Adrenal gland (tissue), 12 donors: ENCODE data around the gene PRPF18. TPM values are rescaled to one million over a fixed set of nuclear protein-coding genes. Genes with fewer than 3 reads are reported as not detected.

Experiments
- DNase-seq, 7 donors: peaks; one replicate each; pipeline ENCODE4 v3.0.0-alpha.2; 2019 to 2020
- H3K27ac ChIP-seq, 5 donors: fragments of 200-600 bp; sonication (generic) in 4 of 5; 1 replicate in 3 of 5; 2 replicates in 2 of 5; pipeline versions ENCODE4 v1.5.1 to v1.8.0; 2016 to 2020; ENCODE audit warnings: mild to moderate bottlenecking in 1 of 5
- H3K27me3 ChIP-seq: fragments of 200-600 bp; 2 replicates; pipeline ENCODE4 v1.8.0; 2021
- H3K36me3 ChIP-seq, 2 donors: fragments of 200-600 bp; replicated peaks in 1 of 2; 1 replicate in 1 of 2; 2 replicates in 1 of 2; pipeline versions ENCODE4 v1.5.1 to v1.8.0; 2018 to 2022
- H3K4me1 ChIP-seq, 2 donors: fragments of 200-600 bp; replicated peaks in 1 of 2; 1 replicate in 1 of 2; 2 replicates in 1 of 2; pipeline versions ENCODE4 v1.5.1 to v1.8.0; 2018 to 2021
- H3K4me3 ChIP-seq, 4 donors: fragments of 200-600 bp; sonication (generic) in 3 of 4; one replicate each; pipeline ENCODE4 v1.5.1; 2016 to 2018
- H3K9me3 ChIP-seq, 3 donors: fragments of 200-600 bp; sonication (generic) in 1 of 3; replicated peaks in 1 of 3; 1 replicate in 2 of 3; 2 replicates in 1 of 3; pipeline versions ENCODE4 v1.5.1 to v1.8.0; 2016 to 2021
- POLR2A ChIP-seq, 2 donors: fragments of 450-650 bp; IDR thresholded peaks; one replicate each; pipeline ENCODE4 v1.6.1; 2017; ENCODE audit warnings: antibody characterized with exemption in 2 of 2, mild to moderate bottlenecking in 2 of 2, moderate library complexity in 1 of 2
- WGBS, 4 donors: extraction: QIAGEN DNeasy Blood & Tissue Kit in 2 of 4; methylation state at CpG; one replicate each; pipeline versions ENCODE4 v1.1.5 to v1.1.7; 2013 to 2017; 5-methylcytosine and 5-hydroxymethylcytosine counted together
- intact Hi-C, 2 donors: fragments of 100-400 bp; cut with DNase I; formaldehyde crosslinking; loops; one replicate each; pipeline versions ENCODE4 v1.14.1 to v1.15.0; 2022 to 2023
- polyA plus RNA-seq, 3 donors: library from polyadenylated mRNA; stranded (reverse); fragments of 200-250 nt in 2 of 3; fragments of 350-450 nt in 1 of 3; fragmentation: Illumina TruSeq in 1 of 3; extraction: RNeasy Lipid Tissue Mini Kit (QIAGEN cat#74804) in 1 of 3; gene quantifications; one replicate each; pipeline ENCODE4 v1.2.3, GENCODE V29; 2013 to 2014
- total RNA-seq, 9 donors: library from RNA; depleted of rRNA in 4 of 9; stranded (reverse); fragments of >200 nt in 4 of 9; fragments of 120-200 nt in 1 of 9; fragmentation: NEBNext Ultra II Directional in 1 of 9; extraction: Animal tissue kit (Norgen Biotek cat#: 25700) in 1 of 9; gene quantifications; one replicate each; pipeline versions ENCODE4 v1.1.0 to v1.2.4, GENCODE V29; 2013 to 2023
- TF ChIP-seq, protein P1 (sequence below), 6 experiments: fragments of 450-650 bp in 4 of 6; fragments of 200-600 bp in 2 of 6; sonication (generic) in 1 of 6; IDR thresholded peaks; 1 replicate in 5 of 6; 2 replicates in 1 of 6; pipeline versions ENCODE4 v1.5.1 to v1.8.0; 2016 to 2021; ENCODE audit warnings: antibody characterized with exemption in 6 of 6, mild to moderate bottlenecking in 2 of 6, moderate library complexity in 1 of 6
- donor health status: healthy with polysubstance abuse.
- donor health status: Bipolar disorder and iron deficiency.
- donor health status: DM: yes; HTN: yes; CAD: no.
- donor health status: DM: no; HTN: no; CAD: no.
- donor health status: DM: no; HTN: no; CAD: no.
- donor health status: DM: yes; HTN: yes; CAD: no.

Gene PRPF18
- total and polyA plus RNA-seq, 12 donors = 4.9 to 36.7 (median 18.9) TPM

DNA sequence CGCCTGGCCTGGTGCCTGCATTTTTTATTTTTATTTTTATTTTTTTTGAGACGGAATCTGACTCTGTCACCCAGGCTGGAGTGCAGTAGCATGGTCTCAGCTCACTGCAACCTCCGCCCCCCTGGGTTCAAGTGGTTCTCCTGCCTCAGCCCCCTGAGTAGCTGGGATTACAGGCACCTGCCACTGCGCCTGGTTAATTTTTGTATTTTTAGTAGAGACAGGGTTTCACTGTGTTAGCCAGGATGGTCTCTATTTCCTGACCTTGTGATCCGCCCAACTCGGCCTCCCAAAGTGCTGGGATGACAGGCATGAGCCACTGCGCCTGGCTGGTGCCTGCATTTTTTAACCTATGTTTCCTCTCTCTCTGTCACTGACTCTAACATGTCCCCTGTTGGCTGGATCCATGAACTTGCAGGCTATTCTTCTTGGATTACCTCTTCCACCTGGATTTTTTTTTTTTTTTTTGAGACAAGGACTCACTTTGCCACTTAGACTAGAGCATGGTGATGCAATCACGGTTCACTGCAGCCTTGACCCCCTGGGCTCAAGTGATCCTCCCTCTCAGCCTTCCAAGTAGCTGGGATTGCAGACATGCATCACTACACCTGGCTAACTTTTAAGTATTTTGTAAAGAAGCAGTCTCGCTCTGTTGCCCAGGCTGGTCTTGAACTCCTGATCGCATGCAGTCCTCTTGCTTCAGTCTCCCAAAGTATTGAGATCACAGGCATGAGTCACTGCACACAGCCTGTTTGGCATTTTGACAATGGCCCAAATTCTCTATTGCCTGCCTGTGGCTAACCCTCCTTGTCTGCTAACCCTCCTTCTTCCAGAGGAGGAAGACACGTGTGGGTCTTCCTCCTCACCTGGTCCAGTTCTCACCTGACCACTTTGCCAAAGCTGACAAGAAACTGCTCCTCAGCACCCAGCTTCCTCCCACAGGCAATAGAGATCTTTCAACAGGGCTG, 23.0 kb upstream of the PRPF18 start:
- no peak overlapping the region for H3K4me3 ChIP-seq
- H3K9me3 ChIP-seq = no peaks in the 10 kb centered on the region
- H3K4me1 ChIP-seq = no peaks in the 10 kb centered on the region
- no peaks in the 10 kb centered on the region for H3K36me3 ChIP-seq
- intact Hi-C loops = no loop called here
- no peak overlapping the region for H3K27ac ChIP-seq
- 88 to 92% (median 88%) methylated on average over 11 of the region's 11 CpGs for WGBS, 4 donors
- no peaks in the 10 kb centered on the region for H3K27me3 ChIP-seq
- TF ChIP-seq, protein P1, sequence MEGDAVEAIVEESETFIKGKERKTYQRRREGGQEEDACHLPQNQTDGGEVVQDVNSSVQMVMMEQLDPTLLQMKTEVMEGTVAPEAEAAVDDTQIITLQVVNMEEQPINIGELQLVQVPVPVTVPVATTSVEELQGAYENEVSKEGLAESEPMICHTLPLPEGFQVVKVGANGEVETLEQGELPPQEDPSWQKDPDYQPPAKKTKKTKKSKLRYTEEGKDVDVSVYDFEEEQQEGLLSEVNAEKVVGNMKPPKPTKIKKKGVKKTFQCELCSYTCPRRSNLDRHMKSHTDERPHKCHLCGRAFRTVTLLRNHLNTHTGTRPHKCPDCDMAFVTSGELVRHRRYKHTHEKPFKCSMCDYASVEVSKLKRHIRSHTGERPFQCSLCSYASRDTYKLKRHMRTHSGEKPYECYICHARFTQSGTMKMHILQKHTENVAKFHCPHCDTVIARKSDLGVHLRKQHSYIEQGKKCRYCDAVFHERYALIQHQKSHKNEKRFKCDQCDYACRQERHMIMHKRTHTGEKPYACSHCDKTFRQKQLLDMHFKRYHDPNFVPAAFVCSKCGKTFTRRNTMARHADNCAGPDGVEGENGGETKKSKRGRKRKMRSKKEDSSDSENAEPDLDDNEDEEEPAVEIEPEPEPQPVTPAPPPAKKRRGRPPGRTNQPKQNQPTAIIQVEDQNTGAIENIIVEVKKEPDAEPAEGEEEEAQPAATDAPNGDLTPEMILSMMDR (IDR thresholded peaks at IDR 0.05) = no peak
- no peak for TF ChIP-seq POLR2A (IDR thresholded peaks at IDR 0.05)
- no peak for DNase-seq

- 82 to 91% (median 86%) methylated on average over 3 of the region's 3 CpGs for WGBS, 4 donors
- no peaks in the 10 kb centered on the region for H3K36me3 ChIP-seq
- H3K4me3 ChIP-seq = no peak overlapping the region
- no peak overlapping the region for H3K27ac ChIP-seq
- H3K4me1 ChIP-seq = no peaks in the 10 kb centered on the region
- no peaks in the 10 kb centered on the region for H3K27me3 ChIP-seq
- intact Hi-C loops = no loop called here
- no peaks in the 10 kb centered on the region for H3K9me3 ChIP-seq
- TF ChIP-seq POLR2A (IDR thresholded peaks at IDR 0.05) = no peak
- TF ChIP-seq, protein P1 (IDR thresholded peaks at IDR 0.05) = no peak
- DNase-seq = no peak
Observed at GRCh38 chr10:13564576-13564975, 22.2 kb upstream of the PRPF18 start.

DNA sequence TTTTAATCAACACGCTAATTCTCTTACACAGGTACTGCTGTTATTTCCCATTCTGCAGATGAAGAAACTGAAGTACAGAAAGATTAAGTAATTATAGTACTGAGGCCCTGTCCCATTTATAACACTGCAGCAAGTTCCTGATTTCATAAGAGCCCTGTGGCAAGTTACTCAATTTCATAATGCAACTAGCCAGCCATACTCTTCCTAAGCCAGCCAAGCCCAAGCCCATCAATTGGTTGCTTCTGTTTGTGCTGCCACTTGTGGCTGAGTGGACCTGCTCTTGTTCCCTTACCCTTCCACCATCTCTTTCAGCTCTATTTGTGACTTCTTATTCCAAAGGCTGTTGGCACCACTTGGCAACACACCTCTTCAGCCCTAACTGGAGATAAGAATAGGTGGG, 19.7 kb upstream of the PRPF18 start:
- 71 to 79% (median 77%) methylated on average over 1 of the region's 1 CpG for WGBS, 4 donors
- intact Hi-C loops = no loop called here

GRCh38 chr10:13571541-13571940, 15.2 kb upstream of the PRPF18 start:
- H3K9me3 ChIP-seq = no peaks in the 10 kb centered on the region
- H3K27me3 ChIP-seq = no peaks in the 10 kb centered on the region
- TF ChIP-seq POLR2A (IDR thresholded peaks at IDR 0.05) = no peak
- TF ChIP-seq, protein P1 (IDR thresholded peaks at IDR 0.05) = no peak
- intact Hi-C loops = no loop called here
- no peak overlapping the region for H3K4me3 ChIP-seq
- H3K27ac ChIP-seq = no peak overlapping the region
- no peaks in the 10 kb centered on the region for H3K4me1 ChIP-seq
- 51 to 64% (median 58%) methylated on average over 5 of the region's 5 CpGs for whole genome bisulfite sequencing, 4 donors
- H3K36me3 ChIP-seq = no peaks in the 10 kb centered on the region
- no peak for DNase-seq

More for the DNA sequence above, 19.7 kb upstream of the PRPF18 start:
- Histone ChIP-seq H3K27ac (no peak overlapping the region), H3K36me3 (no peaks in the 10 kb centered on the region), H3K4me1 (no peaks in the 10 kb centered on the region), H3K9me3 (no peaks in the 10 kb centered on the region), H3K4me3 (no peak overlapping the region), H3K27me3 (no peaks in the 10 kb centered on the region)
- no peak for TF ChIP-seq POLR2A (IDR thresholded peaks at IDR 0.05)
- TF ChIP-seq, protein P1 (IDR thresholded peaks at IDR 0.05) = no peak
- DNase-seq = no peak
